HL-60 (cell line): ENCODE measurements around the gene CHD1.
A peak's percentile ranks its signal among the peaks of the same experiment; 100 is the strongest.

ENCODE experiments used
- DNase-seq, 2 experiments: peaks; one replicate each; pipeline ENCODE4 v3.0.0-alpha.2; 2010 to 2020; ENCODE audit warnings: low read depth in 1 of 2, low spot score in 1 of 2
- H3K27ac ChIP-seq: fragments of 250-450 bp; sonication (Bioruptor Pico); replicated peaks from 2 replicates; pipeline ENCODE4 v1.5.1; 2020; ENCODE audit warnings: mild to moderate bottlenecking, moderate library complexity
- H3K27me3 ChIP-seq: fragments of 250-450 bp; sonication (Bioruptor Pico); 2 replicates; pipeline ENCODE4 v1.5.1; 2021; ENCODE audit warnings: mild to moderate bottlenecking, moderate library complexity; ENCODE audit not compliant: insufficient read depth, poor library complexity, severe bottlenecking
- H3K4me3 ChIP-seq: replicated peaks from 2 replicates; pipeline ENCODE4 v1.5.1; 2011; ENCODE audit warnings: mild to moderate bottlenecking, control low read depth, low read length; ENCODE audit not compliant: insufficient read depth
- CTCF ChIP-seq: IDR thresholded peaks from one replicate; pipeline ENCODE4 v1.5.1; 2011; ENCODE audit warnings: low read length, control low read depth, inconsistent platforms; ENCODE audit not compliant: insufficient read depth
- GABPA ChIP-seq: IDR thresholded peaks from 2 replicates; pipeline ENCODE4 v1.6.1; 2012; ENCODE audit warnings: low read depth
- POLR2AphosphoS5 ChIP-seq: IDR thresholded peaks from 2 replicates; pipeline ENCODE4 v1.6.1; 2012; ENCODE audit warnings: low read depth
- REST ChIP-seq: IDR thresholded peaks from 2 replicates; pipeline ENCODE4 v1.6.1; 2012; ENCODE audit warnings: low read depth; ENCODE audit not compliant: insufficient replicate concordance
- SPI1 ChIP-seq: IDR thresholded peaks from 2 replicates; pipeline ENCODE4 v1.6.1; 2012; ENCODE audit warnings: low read depth, mild to moderate bottlenecking, borderline replicate concordance

CHD1 gene

GRCh38 chr5:98927989-98928872, 576 bp downstream of the CHD1 start:
- no peak for DNase-seq
- Histone ChIP-seq H3K4me3 (peak overlapping the region; percentile 61), H3K27ac (peak overlapping the region; percentile 98), H3K27me3 (no peaks in the 10 kb centered on the region)
- TF ChIP-seq SPI1 (no peak), CTCF (no peak), POLR2AphosphoS5 (no peak), GABPA (no peak), REST (no peak)

- peak in 1 of 2 experiments; percentile 21 for DNase-seq
- Histone ChIP-seq H3K27ac (peak overlapping the region; percentile 98), H3K4me3 (peak overlapping the region; percentile 61), H3K27me3 (no peaks in the 10 kb centered on the region)
- TF ChIP-seq SPI1 (no peak), CTCF (no peak), GABPA (no peak), REST (no peak), POLR2AphosphoS5 (no peak)
Measured at GRCh38 chr5:98927242-98927988, 1.4 kb downstream of the CHD1 start.

- TF ChIP-seq SPI1: no peak
- TF ChIP-seq POLR2AphosphoS5: no peak
- no peak for TF ChIP-seq GABPA
- TF ChIP-seq CTCF: no peak
- no peak for DNase-seq
- no peak overlapping the region for H3K27ac ChIP-seq
- H3K27me3 ChIP-seq: no peaks in the 10 kb centered on the region
- H3K4me3 ChIP-seq: no peak overlapping the region
Measured at GRCh38 chr5:98923966-98924365, 4.8 kb downstream of the CHD1 start.
